B cell (primary cell): ENCODE data around the gene KIAA0825.

Experiments used
- CTCF ChIP-seq: fragments of 200-600 bp; IDR thresholded peaks from one replicate; pipeline ENCODE4 v1.8.0; 2022; ENCODE audit warnings: antibody characterized with exemption, mild to moderate bottlenecking
- EZH2 ChIP-seq: IDR thresholded peaks from 2 replicates; pipeline ENCODE4 v1.6.1; 2012; ENCODE audit warnings: borderline replicate concordance, low read depth, mild to moderate bottlenecking, moderate library complexity, low read length; ENCODE audit not compliant: insufficient read depth, poor library complexity, severe bottlenecking

- TF ChIP-seq CTCF (no peak), EZH2 (no peak)
These were observed 463.7 kb downstream of the KIAA0825 start for GRCh38 chr5:94154672-94155071.
